Duodenal mucosa (tissue), 2 donors: Measurements from ENCODE around the gene CHSY1.

Experiments used
- H3K27ac ChIP-seq: one replicate; pipeline ENCODE4 v1.7.0; 2013; ENCODE audit warnings: low read depth, low read length
- H3K27me3 ChIP-seq, 2 donors: one replicate each; pipeline ENCODE4 v1.7.0; 2013; ENCODE audit warnings: low read length in 2 of 2, control low read depth in 1 of 2; ENCODE audit not compliant: insufficient read depth in 2 of 2, control insufficient read depth in 1 of 2
- H3K36me3 ChIP-seq, 2 donors: one replicate each; pipeline ENCODE4 v1.7.0; 2013; ENCODE audit warnings: low read length in 2 of 2, control low read depth in 1 of 2; ENCODE audit not compliant: insufficient read depth in 2 of 2, control insufficient read depth in 1 of 2
- H3K4me1 ChIP-seq, 2 donors: one replicate each; pipeline ENCODE4 v1.7.0; 2013; ENCODE audit warnings: low read length in 2 of 2, control low read depth in 1 of 2; ENCODE audit not compliant: insufficient read depth in 2 of 2, control insufficient read depth in 1 of 2
- H3K4me3 ChIP-seq, 2 donors: one replicate each; pipeline ENCODE4 v1.7.0; 2013; ENCODE audit warnings: low read length in 2 of 2, low read depth in 1 of 2
- H3K9ac ChIP-seq, 2 donors: one replicate each; pipeline ENCODE4 v1.7.0; 2013; ENCODE audit warnings: low read length in 2 of 2, low read depth in 1 of 2
- H3K9me3 ChIP-seq, 2 donors: one replicate each; pipeline ENCODE4 v1.7.0; 2013; ENCODE audit warnings: low read length in 2 of 2, control low read depth in 1 of 2; ENCODE audit not compliant: control insufficient read depth in 1 of 2

Gene CHSY1

GRCh38 chr15:101182215-101182614 lies 69.6 kb downstream of the CHSY1 start:
- Histone ChIP-seq H3K27ac (no peak overlapping the region), H3K27me3 (no peaks in the 10 kb centered on the region), H3K4me1 (no peaks in the 10 kb centered on the region), H3K4me3 (no peak overlapping the region), H3K9ac (no peak overlapping the region), H3K36me3 (peaks cover 15 to 18% of the 10 kb centered on the region in 2 donors), H3K9me3 (no peaks in the 10 kb centered on the region)

GRCh38 chr15:101181349-101181748 lies 70.5 kb downstream of the CHSY1 start:
- Histone ChIP-seq H3K36me3 (peaks cover 15 to 25% of the 10 kb centered on the region in 2 donors), H3K4me3 (no peak overlapping the region), H3K9me3 (no peaks in the 10 kb centered on the region)

GRCh38 chr15:101180620-101181307 lies 71.1 kb downstream of the CHSY1 start:
- Histone ChIP-seq H3K9ac (no peak overlapping the region), H3K27ac (no peak overlapping the region), H3K9me3 (no peaks in the 10 kb centered on the region), H3K4me1 (no peaks in the 10 kb centered on the region), H3K36me3 (peaks cover 15 to 25% of the 10 kb centered on the region in 2 donors), H3K27me3 (no peaks in the 10 kb centered on the region), H3K4me3 (no peak overlapping the region)

More at GRCh38 chr15:101181349-101181748, 70.5 kb downstream of the CHSY1 start:
- H3K9ac ChIP-seq: no peak overlapping the region
- H3K4me1 ChIP-seq: no peaks in the 10 kb centered on the region
- H3K27ac ChIP-seq: no peak overlapping the region
- no peaks in the 10 kb centered on the region for H3K27me3 ChIP-seq

GRCh38 chr15:101179341-101180153 lies 72.3 kb downstream of the CHSY1 start:
- Histone ChIP-seq H3K9ac (no peak overlapping the region), H3K27me3 (no peaks in the 10 kb centered on the region), H3K36me3 (peaks cover 15 to 25% of the 10 kb centered on the region in 2 donors), H3K4me3 (no peak overlapping the region), H3K4me1 (peaks cover 0 to 5% of the 10 kb centered on the region in 2 donors), H3K27ac (no peak overlapping the region), H3K9me3 (no peaks in the 10 kb centered on the region)

- no peak overlapping the region for H3K9ac ChIP-seq
- H3K4me3 ChIP-seq: no peak overlapping the region
- H3K36me3 ChIP-seq: peaks cover 15 to 30% of the 10 kb centered on the region in 2 donors
- no peaks in the 10 kb centered on the region for H3K27me3 ChIP-seq
- H3K4me1 ChIP-seq: peaks cover 0 to 5% of the 10 kb centered on the region in 2 donors
- no peak overlapping the region for H3K27ac ChIP-seq
- H3K9me3 ChIP-seq: no peaks in the 10 kb centered on the region
These were observed 72.9 kb downstream of the CHSY1 start for GRCh38 chr15:101178931-101179330.

- Histone ChIP-seq H3K36me3 (peaks cover 12 to 30% of the 10 kb centered on the region in 2 donors), H3K4me1 (peaks cover 0 to 5% of the 10 kb centered on the region in 2 donors), H3K27me3 (no peaks in the 10 kb centered on the region), H3K9me3 (no peaks in the 10 kb centered on the region), H3K27ac (no peak overlapping the region), H3K9ac (no peak overlapping the region), H3K4me3 (no peak overlapping the region)
These were observed 73.4 kb downstream of the CHSY1 start for GRCh38 chr15:101178479-101178878.

- Histone ChIP-seq H3K36me3 (peaks cover 12 to 30% of the 10 kb centered on the region in 2 donors), H3K4me1 (peaks cover 0 to 5% of the 10 kb centered on the region in 2 donors), H3K9ac (no peak overlapping the region), H3K4me3 (no peak overlapping the region), H3K27me3 (no peaks in the 10 kb centered on the region), H3K27ac (no peak overlapping the region), H3K9me3 (no peaks in the 10 kb centered on the region)
These were observed 74.0 kb downstream of the CHSY1 start for GRCh38 chr15:101177866-101178265.

GRCh38 chr15:101176625-101177024 lies 75.2 kb downstream of the CHSY1 start:
- H3K9ac ChIP-seq: no peak overlapping the region
- no peaks in the 10 kb centered on the region for H3K27me3 ChIP-seq
- H3K4me1 ChIP-seq: peaks cover 0 to 5% of the 10 kb centered on the region in 2 donors
- no peak overlapping the region for H3K4me3 ChIP-seq
- H3K9me3 ChIP-seq: no peaks in the 10 kb centered on the region
- H3K36me3 ChIP-seq: peaks cover 12 to 30% of the 10 kb centered on the region in 2 donors
- no peak overlapping the region for H3K27ac ChIP-seq

GRCh38 chr15:101175401-101175800 lies 76.4 kb downstream of the CHSY1 start:
- Histone ChIP-seq H3K4me1 (peaks cover 0 to 5% of the 10 kb centered on the region in 2 donors), H3K9me3 (no peaks in the 10 kb centered on the region), H3K27me3 (no peaks in the 10 kb centered on the region), H3K36me3 (peaks cover 12 to 30% of the 10 kb centered on the region in 2 donors), H3K27ac (no peak overlapping the region), H3K9ac (no peak overlapping the region), H3K4me3 (no peak overlapping the region)
